ENCODE measurements around the gene SLC15A3.
A peak's percentile ranks its signal among the peaks of the same experiment; 100 is the strongest.

The SLC15A3 gene

GRCh38 chr11:60944490-60945294 is 7.3 kb downstream of the SLC15A3 start:
- DNase-seq: no peak

GRCh38 chr11:60942970-60943565 is 8.9 kb downstream of the SLC15A3 start:
- peak; percentile 54 for DNase-seq

GRCh38 chr11:60942219-60942618 is 9.8 kb downstream of the SLC15A3 start:
- no peak for DNase-seq

GRCh38 chr11:60941371-60942119 is 10.4 kb downstream of the SLC15A3 start:
- no peak for DNase-seq

GRCh38 chr11:60939855-60940254 is 12.1 kb downstream of the SLC15A3 start:
- no peak for DNase-seq

GRCh38 chr11:60939301-60939700 is 12.7 kb downstream of the SLC15A3 start:
- no peak for DNase-seq

GRCh38 chr11:60938500-60938899 is 13.5 kb downstream of the SLC15A3 start:
- no peak for DNase-seq

- no peak for DNase-seq
Observed at GRCh38 chr11:60937811-60938210, 14.2 kb downstream of the SLC15A3 start.

- DNase-seq: no peak
Observed at GRCh38 chr11:60937144-60937527, 14.8 kb downstream of the SLC15A3 start.

GRCh38 chr11:60936467-60937143 is 15.4 kb downstream of the SLC15A3 start:
- no peak for DNase-seq

GRCh38 chr11:60935676-60936442 is 16.1 kb downstream of the SLC15A3 start:
- DNase-seq: no peak

GRCh38 chr11:60934790-60935605 is 17.0 kb downstream of the SLC15A3 start:
- no peak for DNase-seq

GRCh38 chr11:60934124-60934789 is 17.7 kb downstream of the SLC15A3 start:
- no peak for DNase-seq

GRCh38 chr11:60933416-60934123 is 18.4 kb downstream of the SLC15A3 start:
- DNase-seq: no peak

GRCh38 chr11:60932605-60933356 is 19.2 kb downstream of the SLC15A3 start:
- DNase-seq: no peak

GRCh38 chr11:60931917-60932316 is 20.1 kb downstream of the SLC15A3 start:
- no peak for DNase-seq

- DNase-seq: no peak
Observed at GRCh38 chr11:60930394-60930793, 21.6 kb downstream of the SLC15A3 start.

GRCh38 chr11:60929764-60930163 is 22.2 kb downstream of the SLC15A3 start:
- DNase-seq: no peak

GRCh38 chr11:60928563-60929001 is 23.4 kb downstream of the SLC15A3 start:
- no peak for DNase-seq

Data from SHP77 treated with DMSO at 0.1 percent for 48 hours (cell line).